A549 treated with RU486 at 1 μM for 4 hours (cell line): Measurements from ENCODE around the gene FIGLA. TPM values are rescaled to one million over a fixed set of nuclear protein-coding genes. Genes with fewer than 3 reads are reported as not detected.

Experiments used
- total RNA-seq: library from RNA; stranded (reverse); fragments of 200-300 nt; extraction: Qiagen RNA extraction; gene quantifications from 5 replicates; pipeline ENCODE4 v1.2.3, GENCODE V29; 2022; ENCODE audit warnings: low read depth

FIGLA gene, protein sequence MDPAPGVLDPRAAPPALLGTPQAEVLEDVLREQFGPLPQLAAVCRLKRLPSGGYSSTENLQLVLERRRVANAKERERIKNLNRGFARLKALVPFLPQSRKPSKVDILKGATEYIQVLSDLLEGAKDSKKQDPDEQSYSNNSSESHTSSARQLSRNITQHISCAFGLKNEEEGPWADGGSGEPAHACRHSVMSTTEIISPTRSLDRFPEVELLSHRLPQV
- total RNA-seq, result not detected in 5 replicates

DNA sequence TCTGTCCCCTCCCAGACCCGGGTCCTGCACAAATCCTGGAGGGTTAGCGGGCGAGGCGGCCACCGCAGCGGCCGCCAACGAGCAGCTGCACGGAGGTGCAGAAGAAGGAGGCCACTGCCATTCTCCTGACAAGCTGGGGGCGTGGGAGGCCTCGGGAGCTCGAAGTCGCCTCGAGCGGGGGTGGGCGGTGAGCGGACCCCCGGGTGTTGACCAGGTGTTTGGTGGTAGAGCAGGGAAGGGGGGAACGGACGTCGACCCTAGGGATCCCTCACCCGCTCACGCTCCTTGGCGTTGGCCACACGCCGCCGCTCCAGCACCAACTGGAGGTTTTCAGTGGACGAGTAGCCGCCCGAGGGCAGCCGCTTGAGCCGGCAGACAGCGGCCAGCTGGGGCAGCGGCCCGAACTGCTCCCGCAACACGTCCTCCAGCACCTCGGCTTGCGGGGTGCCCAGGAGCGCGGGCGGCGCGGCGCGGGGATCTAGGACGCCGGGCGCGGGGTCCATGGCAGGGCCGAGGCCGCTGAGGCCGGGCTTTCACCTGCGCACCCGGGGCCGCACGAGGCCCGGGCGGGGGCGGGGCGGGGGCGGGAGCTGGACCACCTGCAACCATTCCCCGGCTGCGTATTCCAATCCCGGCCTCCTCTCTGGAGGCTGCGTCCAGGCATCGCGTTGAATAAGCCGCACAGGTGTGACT lies at the start of gene FIGLA:
FIGLA (minus strand) TSS at position 508 of the 693 bp plus-strand sequence; CDS start at position 503, 5 bp downstream.

DNA sequence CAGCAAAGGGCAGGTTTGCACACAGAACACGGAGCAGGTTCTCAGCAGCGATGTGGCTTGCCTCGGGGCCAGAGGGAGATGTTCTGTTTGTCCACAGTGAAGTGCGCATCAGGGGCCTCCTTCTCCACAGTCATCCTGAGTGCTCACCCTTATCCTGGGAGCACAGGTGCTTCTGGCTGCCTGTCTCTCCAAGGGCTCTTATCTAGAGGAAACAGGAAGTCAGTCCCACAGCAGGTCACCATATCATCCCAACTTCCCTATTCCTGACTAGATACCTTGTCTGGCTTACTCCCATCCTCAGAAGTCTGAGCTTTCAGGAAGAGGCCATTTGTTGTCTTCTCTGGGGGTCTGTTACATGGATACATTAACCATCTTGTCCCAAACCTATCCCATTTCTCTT lies 45.2 kb upstream of the FIGLA start, which contains the start of gene CD207:
CD207 (minus strand) TSS at position 174 of the 400 bp plus-strand sequence; CDS start at position 134, 40 bp downstream.

DNA sequence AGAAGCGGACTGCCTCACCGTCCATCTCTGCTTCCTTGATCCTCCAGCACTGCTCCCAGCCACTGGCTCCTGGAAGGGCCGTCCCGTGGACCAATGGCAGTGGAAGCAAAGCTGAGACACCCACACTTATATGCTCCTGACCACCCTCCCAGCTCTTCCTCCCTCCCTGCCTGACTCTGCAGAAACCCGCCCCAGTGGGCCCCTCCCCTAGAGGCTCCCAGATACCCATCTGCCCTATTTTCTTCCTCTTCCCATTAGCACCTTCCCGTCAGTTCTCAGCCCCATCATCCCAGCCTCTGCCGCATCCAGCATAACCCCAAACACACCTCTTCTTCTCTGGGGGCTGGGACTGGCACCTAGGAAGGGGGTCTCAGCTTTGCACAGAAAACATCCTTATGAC lies 30.1 kb upstream of the FIGLA start, which contains the start of gene CLEC4F:
CLEC4F (minus strand) TSS at position 101 of the 400 bp plus-strand sequence; CDS start at position 25, 76 bp downstream.

DNA sequence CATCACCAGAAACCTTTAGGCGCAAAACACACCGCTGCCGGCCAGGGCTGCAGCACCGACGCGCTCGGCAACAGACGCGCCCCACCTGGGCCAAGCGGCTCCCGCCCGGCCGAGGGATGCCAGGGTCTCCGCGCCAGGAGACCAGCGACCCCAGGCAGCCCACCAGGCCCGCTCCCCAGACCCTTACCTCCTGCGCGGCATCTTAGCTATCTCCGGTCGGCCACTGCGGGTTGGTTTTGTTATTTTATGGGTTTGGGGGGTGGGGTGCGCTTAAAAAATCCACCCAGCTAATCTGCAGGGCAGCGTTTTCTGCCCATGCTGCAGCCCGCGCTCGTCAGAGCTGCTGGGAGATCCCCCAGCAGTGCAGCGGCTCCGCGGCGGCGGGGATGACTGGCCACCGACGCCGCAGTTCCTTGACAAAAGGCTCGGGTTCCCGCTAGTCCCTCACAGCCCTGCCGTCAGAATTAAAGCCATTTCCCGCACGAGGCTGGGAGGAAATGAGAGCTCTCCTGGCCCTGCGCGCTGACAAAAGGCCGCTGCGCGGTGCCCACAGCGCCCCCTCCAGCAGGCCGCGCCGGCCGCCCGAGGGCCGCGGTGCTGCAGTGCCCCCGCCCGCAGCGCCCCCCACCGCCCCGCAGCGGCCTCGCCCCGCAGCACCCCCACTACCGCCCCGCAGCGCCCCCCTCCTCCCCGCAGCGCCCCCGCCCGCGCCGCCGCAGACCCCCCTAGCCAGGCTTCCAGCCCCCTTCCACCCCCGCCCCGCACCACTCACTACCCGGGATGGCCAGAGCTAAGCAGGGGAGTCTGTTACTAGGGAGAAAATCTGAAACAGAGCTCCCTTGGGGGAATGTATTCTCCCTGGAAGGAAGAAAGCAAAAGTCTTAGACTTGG lies 22.5 kb downstream of the FIGLA start, which contains the start of gene ADD2:
ADD2 (minus strand) TSS at position 502 of the 891 bp plus-strand sequence. CDS start 61,792 bp downstream, outside the sequence.

Other genes starting within 250 kb of the FIGLA start
- 7.9 to 9.5 TPM (median 8.7 TPM) in 5 replicates for gene TGFA, start 236.8 kb downstream of the FIGLA start, total RNA-seq
- gene ADD2, start 22.4 kb downstream of the FIGLA start, total RNA-seq, result 20.0 to 28.1 TPM (median 23.1 TPM) in 5 replicates
- gene CLEC4F, start 30.0 kb upstream of the FIGLA start, total RNA-seq, result not detected in 5 replicates
- not detected in 5 replicates for gene CD207, start 45.2 kb upstream of the FIGLA start, total RNA-seq
- gene VAX2, start 109.9 kb upstream of the FIGLA start, total RNA-seq, result 3.2 to 6.6 TPM (median 5.1 TPM) in 5 replicates
- 0.32 to 2.5 TPM (median 2.1 TPM) in 5 replicates for gene ATP6V1B1, start 145.3 kb upstream of the FIGLA start, total RNA-seq
- not detected in 5 replicates for gene ANKRD53, start 188.0 kb upstream of the FIGLA start, total RNA-seq
- 73.1 to 84.6 TPM (median 83.3 TPM) in 5 replicates for gene TEX261, start 204.2 kb upstream of the FIGLA start, total RNA-seq